Activated T-cell treated with anti-CD3 and anti-CD28 coated beads, Interleukin-2, amount 50 U/mL, for 4 hours (primary cell): ENCODE results near the gene DSG2. TPM values are rescaled to one million over a fixed set of nuclear protein-coding genes. Genes with fewer than 3 reads are reported as not detected.

Experiments
- total RNA-seq, 3 donors: library from RNA; stranded (reverse); gene quantifications; one replicate each; pipeline ENCODE4 v1.2.1, GENCODE V29; 2021

Gene DSG2
- total RNA-seq, 3 donors from 2014 or later: 0.24 to 0.33 (median 0.27) TPM

Other genes with a start within 250 kb of the DSG2 start
- not detected for gene DSG1, start 180.0 kb upstream of the DSG2 start, total RNA-seq
- gene DSG4, start 121.4 kb upstream of the DSG2 start, total RNA-seq: not detected
- gene DSG3, start 50.4 kb upstream of the DSG2 start, total RNA-seq: not detected
- 1 to 10 TPM in 1 of 3 donors, under 1 TPM in 2; 0.30 to 1.1 (median 0.56) TPM for gene TTR, start 93.7 kb downstream of the DSG2 start, total RNA-seq
- 1 to 10 TPM in 2 of 3 donors, under 1 TPM in 1; 0.84 to 2.4 (median 1.3) TPM for gene B4GALT6, start 186.4 kb downstream of the DSG2 start, total RNA-seq